IMR-90 (cell line): ENCODE results near the gene IL10. TPM values are rescaled to one million over a fixed set of nuclear protein-coding genes. Genes with fewer than 3 reads are reported as not detected.

Experiments
- ATAC-seq: fragments of 200-7000 bp; cut with Tn5 transposase; 2 replicates; pipeline ENCODE4 v1.9.1; 2020; ENCODE audit warnings: low read depth, mild to moderate bottlenecking, moderate library complexity
- BruUV-seq: library from RNA; stranded (reverse); fragments of 400-500 nt; replicated peaks from 2 replicates; lab custom pipeline; 2021; lab: Mats Ljungman, UMichigan
- CTCF ChIA-PET: fragments of 300-600 bp; formaldehyde crosslinking; extraction: SDS; loops from one replicate; lab custom pipeline; 2021; ENCODE audit warnings: antibody characterized with exemption; lab: Yijun Ruan, JAX
- POLR2A ChIA-PET: fragments of 300-600 bp; sonication (Branson Sonifier 250); formaldehyde crosslinking; loops from one replicate; lab custom pipeline; 2022; ENCODE audit warnings: antibody characterized with exemption; ENCODE audit not compliant: unreplicated experiment; lab: Charles Lee
- DNase-seq: peaks from one replicate; pipeline ENCODE4 v3.0.0; 2013
- H2AFZ ChIP-seq: replicated peaks from 2 replicates; pipeline ENCODE3; 2013; ENCODE audit warnings: low read length, mild to moderate bottlenecking; ENCODE audit not compliant: poor library complexity
- H2AK5ac ChIP-seq: 2 replicates; pipeline ENCODE4 v1.6.1; 2013; ENCODE audit warnings: low read depth, low read length, inconsistent platforms
- H2AK9ac ChIP-seq: replicated peaks from 2 replicates; pipeline ENCODE3; 2013; ENCODE audit warnings: mild to moderate bottlenecking, low read depth, low read length, moderate library complexity; ENCODE audit not compliant: poor library complexity
- H2BK120ac ChIP-seq: 2 replicates; pipeline ENCODE4 v1.6.1; 2013; ENCODE audit warnings: low read depth, low read length, inconsistent platforms
- H2BK15ac ChIP-seq: 3 replicates; pipeline ENCODE4 v1.6.1; 2013; ENCODE audit warnings: low read depth, low read length, inconsistent platforms
- H2BK20ac ChIP-seq: 2 replicates; pipeline ENCODE4 v1.6.1; 2013; ENCODE audit warnings: low read depth, mild to moderate bottlenecking, inconsistent platforms, low read length, moderate library complexity
- H2BK5ac ChIP-seq: 2 replicates; pipeline ENCODE4 v1.6.1; 2013; ENCODE audit warnings: mild to moderate bottlenecking, low read depth, low read length, inconsistent platforms; ENCODE audit not compliant: poor library complexity, severe bottlenecking
- H3K14ac ChIP-seq: replicated peaks from 2 replicates; pipeline ENCODE4 v1.6.1; 2013; ENCODE audit warnings: low read depth, low read length, inconsistent platforms
- H3K18ac ChIP-seq: 2 replicates; pipeline ENCODE4 v1.6.1; 2013; ENCODE audit warnings: low read depth, low read length, control low read depth
- H3K23ac ChIP-seq: 2 replicates; pipeline ENCODE4 v1.6.1; 2013; ENCODE audit warnings: low read depth, low read length, inconsistent platforms
- H3K27ac ChIP-seq: 2 replicates; pipeline ENCODE4 v1.5.1; 2013; ENCODE audit warnings: mild to moderate bottlenecking, control low read depth, low read length; ENCODE audit not compliant: insufficient read depth
- H3K27me3 ChIP-seq: 2 replicates; pipeline ENCODE4 v1.6.1; 2013; ENCODE audit warnings: low read length; ENCODE audit not compliant: control insufficient read depth, insufficient read depth
- H3K36me3 ChIP-seq: 2 replicates; pipeline ENCODE4 v1.6.1; 2013; ENCODE audit warnings: low read length, mixed read lengths; ENCODE audit not compliant: control insufficient read depth, insufficient read depth
- H3K4ac ChIP-seq: 2 replicates; pipeline ENCODE4 v1.6.1; 2013; ENCODE audit warnings: low read depth, low read length, inconsistent platforms
- H3K4me1 ChIP-seq: 2 replicates; pipeline ENCODE4 v1.6.1; 2013; ENCODE audit warnings: low read length, mixed read lengths; ENCODE audit not compliant: control insufficient read depth, insufficient read depth
- H3K4me2 ChIP-seq: 2 replicates; pipeline ENCODE4 v1.6.1; 2013; ENCODE audit warnings: low read depth, mild to moderate bottlenecking, control low read depth, low read length, moderate library complexity
- H3K4me3 ChIP-seq: 2 replicates; pipeline ENCODE4 v1.5.1; 2013; ENCODE audit warnings: low read depth, mild to moderate bottlenecking, control low read depth, low read length, moderate library complexity; ENCODE audit not compliant: insufficient read depth
- H3K56ac ChIP-seq: 2 replicates; pipeline ENCODE4 v1.6.1; 2013; ENCODE audit warnings: low read length, inconsistent platforms; ENCODE audit not compliant: insufficient read depth; ENCODE audit errors: extremely low read depth
- H3K79me1 ChIP-seq, 2 experiments: 2 replicates each; pipeline ENCODE4 v1.6.1; 2013; ENCODE audit warnings: low read length in 2 of 2, inconsistent platforms in 1 of 2, low read depth in 1 of 2
- H3K9ac ChIP-seq: 2 replicates; pipeline ENCODE4 v1.6.1; 2013; ENCODE audit warnings: low read depth, low read length, control low read depth
- H3K9me1 ChIP-seq: 2 replicates; pipeline ENCODE4 v1.6.1; 2013; ENCODE audit warnings: low read length, inconsistent platforms; ENCODE audit not compliant: insufficient read depth
- H3K9me3 ChIP-seq: 2 replicates; pipeline ENCODE4 v1.6.1; 2013; ENCODE audit warnings: low read length; ENCODE audit not compliant: control insufficient read depth, insufficient read depth
- H4K20me1 ChIP-seq: 2 replicates; pipeline ENCODE4 v1.6.1; 2013; ENCODE audit warnings: low read length, inconsistent platforms; ENCODE audit not compliant: insufficient read depth
- H4K5ac ChIP-seq: 2 replicates; pipeline ENCODE4 v1.6.1; 2013; ENCODE audit warnings: mild to moderate bottlenecking, low read depth, low read length, control low read depth
- H4K8ac ChIP-seq, 2 experiments: 2 replicates each; pipeline ENCODE4 v1.6.1; 2013; ENCODE audit warnings: low read depth in 2 of 2, low read length in 2 of 2, control low read depth in 1 of 2, inconsistent platforms in 1 of 2
- H4K91ac ChIP-seq: 2 replicates; pipeline ENCODE4 v1.6.1; 2013; ENCODE audit warnings: low read depth, low read length, inconsistent platforms; ENCODE audit not compliant: insufficient read depth
- CEBPB ChIP-seq: IDR thresholded peaks from 2 replicates; pipeline ENCODE4 v1.6.1; 2012; ENCODE audit warnings: low read depth, low read length, improper control_type of control experiment
- CTCF ChIP-seq: conservative IDR thresholded peaks from 2 replicates; pipeline ENCODE4 v1.5.1; 2012; ENCODE audit warnings: mild to moderate bottlenecking, low read depth, low read length, improper control_type of control experiment
- MAFK ChIP-seq: IDR thresholded peaks from 2 replicates; pipeline ENCODE4 v1.6.1; 2012; ENCODE audit warnings: low read depth, low read length, improper control_type of control experiment
- MAZ ChIP-seq: IDR thresholded peaks from 2 replicates; pipeline ENCODE4 v1.6.1; 2012; ENCODE audit warnings: low read depth, mild to moderate bottlenecking, low read length, improper control_type of control experiment, moderate library complexity, borderline replicate concordance
- MXI1 ChIP-seq: IDR thresholded peaks from 2 replicates; pipeline ENCODE4 v1.6.1; 2012; ENCODE audit warnings: low read depth, mild to moderate bottlenecking, low read length, moderate library complexity, borderline replicate concordance
- NFE2L2 ChIP-seq: fragments of 150-350 bp; IDR thresholded peaks from 2 replicates; pipeline ENCODE4 v1.6.1; 2016; ENCODE audit warnings: low read depth, mild to moderate bottlenecking, low read length
- POLR2A ChIP-seq: IDR thresholded peaks from 2 replicates; pipeline ENCODE4 v1.6.1; 2012; ENCODE audit warnings: mild to moderate bottlenecking, low read depth, low read length
- RAD21 ChIP-seq: IDR thresholded peaks from 2 replicates; pipeline ENCODE4 v1.6.1; 2012; ENCODE audit warnings: low read length, improper control_type of control experiment
- RFX5 ChIP-seq: IDR thresholded peaks from 2 replicates; pipeline ENCODE4 v1.8.0; 2012; ENCODE audit warnings: low read depth, mild to moderate bottlenecking, low read length, moderate library complexity
- SMC3 ChIP-seq: fragments of 150-350 bp; IDR thresholded peaks from 2 replicates; pipeline ENCODE4 v1.6.1; 2016; ENCODE audit warnings: low read depth, mild to moderate bottlenecking, antibody characterized with exemption, low read length, moderate library complexity
- USF2 ChIP-seq: fragments of 150-350 bp; IDR thresholded peaks from 2 replicates; pipeline ENCODE4 v1.6.1; 2017; ENCODE audit warnings: mild to moderate bottlenecking, antibody characterized with exemption, low read length, low read depth
- WGBS, 2 experiments: methylation state at CpG; one replicate each; pipeline versions ENCODE4 v1.1.5 to v1.1.7; 2013; ENCODE audit warnings: missing lambda C conversion rate in 2 of 2; ENCODE audit not compliant: insufficient read length in 1 of 2; ENCODE audit errors: extremely low coverage in 2 of 2; 5-methylcytosine and 5-hydroxymethylcytosine counted together
- dilution Hi-C: fragments of 300-500 bp; cut with HindIII; formaldehyde crosslinking; loops from one replicate; pipeline ENCODE4 v1.14.3; 2018; ENCODE audit warnings: low sequenced_read_pairs; ENCODE audit not compliant: unreplicated experiment
- in situ Hi-C: fragments of 300-500 bp; cut with MboI; formaldehyde crosslinking; loops from 3 replicates; pipeline ENCODE4 v1.14.3; 2019; ENCODE audit warnings: low sequenced_read_pairs, inconsistent platforms, mixed read lengths
- intact Hi-C: fragments of 100-400 bp; cut with micrococcal nuclease; formaldehyde crosslinking; loops from 2 replicates; pipeline ENCODE4 v1.10.0; 2022
- polyA plus RNA-seq, 3 experiments: library from polyadenylated mRNA; depleted of rRNA; stranded (reverse); fragments of >200 nt; gene quantifications; 2 replicates each; pipeline ENCODE4 v1.2.3, GENCODE V29; 2012; ENCODE audit warnings: low replicate concordance in 1 of 3
- total RNA-seq: library from RNA; depleted of rRNA; stranded (reverse); fragments of >200 nt; gene quantifications from 2 replicates; pipeline ENCODE4 v1.2.3, GENCODE V29; 2012
- TF ChIP-seq, protein P1 (sequence below): fragments of 150-350 bp; IDR thresholded peaks from 2 replicates; pipeline ENCODE4 v1.6.1; 2016; ENCODE audit warnings: low read depth, mild to moderate bottlenecking, low read length, moderate library complexity, borderline replicate concordance

The IL10 gene
- total and polyA plus RNA-seq, 2 of the 4 experiments (the other 2 are of a cell fraction), result not detected

GRCh38 chr1:206734499-206735142, 37.7 kb downstream of the IL10 start:
- peak overlapping the region; percentile 18; the same call in 1 of the 2 replicates for H2AK5ac ChIP-seq
- H3K4me2 ChIP-seq, result no peak overlapping the region
- peaks cover 16% of the 10 kb centered on the region for H4K20me1 ChIP-seq
- no peak overlapping the region for H2BK15ac ChIP-seq
- no peak overlapping the region for H3K18ac ChIP-seq
- in situ Hi-C loops, result loop anchor here (5.0 kb wide), 2 partner anchors 73 to 178 kb away; no protein-coding TSS in a partner anchor
- ChIA-PET CTCF (interaction anchor here (0.7 to 2.9 kb wide), 7 partner anchors 11 to 182 kb away, joined by 3 to 17 read pairs (median 4); no protein-coding TSS in a partner anchor), POLR2A (no interaction called here)
- H3K27me3 ChIP-seq, result no peaks in the 10 kb centered on the region
- WGBS, 2 experiments, result 75% methylated on average over 6 of the region's 9 CpGs; no CpG with 5 or more reads in 1 of the 2 experiments
- H4K8ac ChIP-seq, result no peak overlapping the region
- H4K5ac ChIP-seq, result no peak overlapping the region
- no peak overlapping the region for H3K9ac ChIP-seq
- H3K4me1 ChIP-seq, result peaks cover 13% of the 10 kb centered on the region
- peak overlapping the region; percentile 29 for H2AK9ac ChIP-seq
- dilution Hi-C loops, result no loop called here
- H3K36me3 ChIP-seq, result peaks cover 52% of the 10 kb centered on the region
- BruUV-seq, result no TSS peak
- ATAC-seq (peak; percentile 70), DNase-seq (peak; percentile 37)
- no peak overlapping the region; the same call in 1 of the 2 replicates for H4K91ac ChIP-seq
- intact Hi-C loops, result loop anchor here (1.0 to 10.0 kb wide), 4 partner anchors 74 to 768 kb away; no protein-coding TSS in a partner anchor
- peaks cover 15 to 62% of the 10 kb centered on the region in 2 experiments; a peak in 3 of 4 replicates for H3K79me1 ChIP-seq
- no peaks in the 10 kb centered on the region for H3K9me3 ChIP-seq
- peaks cover 18% of the 10 kb centered on the region for H3K9me1 ChIP-seq
- no peak overlapping the region for H2AFZ ChIP-seq
- H2BK5ac ChIP-seq, result no peak overlapping the region
- H3K14ac ChIP-seq, result no peak overlapping the region
- no peak overlapping the region for H3K56ac ChIP-seq
- H3K23ac ChIP-seq, result no peak overlapping the region
- no peak overlapping the region for H3K4me3 ChIP-seq
- TF ChIP-seq SMC3 (peak; percentile 84), MAFK (no peak), CTCF (peak; percentile 78), NFE2L2 (no peak), MXI1 (no peak), USF2 (no peak), CEBPB (no peak), MAZ (no peak), RAD21 (peak; percentile 84), RFX5 (no peak), POLR2A (no peak)
- TF ChIP-seq, protein P1, sequence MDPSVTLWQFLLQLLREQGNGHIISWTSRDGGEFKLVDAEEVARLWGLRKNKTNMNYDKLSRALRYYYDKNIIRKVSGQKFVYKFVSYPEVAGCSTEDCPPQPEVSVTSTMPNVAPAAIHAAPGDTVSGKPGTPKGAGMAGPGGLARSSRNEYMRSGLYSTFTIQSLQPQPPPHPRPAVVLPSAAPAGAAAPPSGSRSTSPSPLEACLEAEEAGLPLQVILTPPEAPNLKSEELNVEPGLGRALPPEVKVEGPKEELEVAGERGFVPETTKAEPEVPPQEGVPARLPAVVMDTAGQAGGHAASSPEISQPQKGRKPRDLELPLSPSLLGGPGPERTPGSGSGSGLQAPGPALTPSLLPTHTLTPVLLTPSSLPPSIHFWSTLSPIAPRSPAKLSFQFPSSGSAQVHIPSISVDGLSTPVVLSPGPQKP, result no peak
- H3K4ac ChIP-seq, result no peak overlapping the region; the same call in 1 of the 2 replicates
- no peak overlapping the region for H2BK120ac ChIP-seq
- H2BK20ac ChIP-seq, result no peak overlapping the region
- no peak overlapping the region for H3K27ac ChIP-seq
